GM18861 (cell line): ENCODE results near the gene HMGA1.

Experiments used
- ATAC-seq: cut with Tn5 transposase; IDR thresholded peaks from one replicate; pipeline ENCODE4 v1.9.1; 2021; ENCODE audit not compliant: unreplicated experiment

HMGA1 gene

DNA sequence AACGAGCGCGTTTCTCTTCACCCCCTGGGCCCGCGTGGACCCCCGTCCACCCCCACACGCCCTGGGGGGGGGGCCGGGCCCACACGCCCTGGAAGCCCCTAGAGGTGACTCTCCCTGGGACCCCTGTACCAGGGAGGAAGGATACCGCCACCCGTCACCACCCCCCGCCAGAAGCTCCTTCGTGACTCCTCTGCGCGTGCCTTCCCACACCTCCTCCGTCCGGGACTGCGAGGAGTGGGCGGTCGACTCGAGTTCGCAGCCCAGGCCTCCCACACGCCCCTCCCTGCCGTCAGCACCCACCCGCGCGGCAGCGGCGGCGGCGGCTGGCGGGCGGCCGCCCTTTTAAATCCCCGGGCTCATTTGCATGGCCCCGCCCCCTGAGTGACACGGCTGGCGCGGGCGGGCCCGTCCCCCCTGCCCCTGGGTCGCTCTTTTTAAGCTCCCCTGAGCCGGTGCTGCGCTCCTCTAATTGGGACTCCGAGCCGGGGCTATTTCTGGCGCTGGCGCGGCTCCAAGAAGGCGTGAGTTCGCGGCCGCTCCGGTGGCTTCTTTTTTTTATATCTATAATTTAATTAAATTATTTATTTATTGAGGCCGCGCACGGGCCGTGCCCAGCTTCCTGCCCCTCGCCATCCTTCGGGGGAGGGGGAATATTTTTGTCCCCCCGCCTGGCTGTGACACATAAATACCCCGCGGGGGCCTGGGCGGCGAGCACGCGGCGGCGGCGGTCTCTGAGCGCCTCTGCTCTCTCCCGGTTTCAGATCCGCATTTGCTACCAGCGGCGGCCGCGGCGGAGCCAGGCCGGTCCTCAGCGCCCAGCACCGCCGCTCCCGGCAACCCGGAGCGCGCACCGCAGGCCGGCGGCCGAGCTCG lies at the start of gene HMGA1:
TSS of gene HMGA1 (plus strand) at position 431 of the 873 bp plus-strand sequence. CDS start 3,908 bp downstream, outside the sequence.
- peak; percentile 37 for ATAC-seq

- ATAC-seq = no peak
Measured at GRCh38 chr6:34189806-34190503, 46.7 kb upstream of the HMGA1 start.

DNA sequence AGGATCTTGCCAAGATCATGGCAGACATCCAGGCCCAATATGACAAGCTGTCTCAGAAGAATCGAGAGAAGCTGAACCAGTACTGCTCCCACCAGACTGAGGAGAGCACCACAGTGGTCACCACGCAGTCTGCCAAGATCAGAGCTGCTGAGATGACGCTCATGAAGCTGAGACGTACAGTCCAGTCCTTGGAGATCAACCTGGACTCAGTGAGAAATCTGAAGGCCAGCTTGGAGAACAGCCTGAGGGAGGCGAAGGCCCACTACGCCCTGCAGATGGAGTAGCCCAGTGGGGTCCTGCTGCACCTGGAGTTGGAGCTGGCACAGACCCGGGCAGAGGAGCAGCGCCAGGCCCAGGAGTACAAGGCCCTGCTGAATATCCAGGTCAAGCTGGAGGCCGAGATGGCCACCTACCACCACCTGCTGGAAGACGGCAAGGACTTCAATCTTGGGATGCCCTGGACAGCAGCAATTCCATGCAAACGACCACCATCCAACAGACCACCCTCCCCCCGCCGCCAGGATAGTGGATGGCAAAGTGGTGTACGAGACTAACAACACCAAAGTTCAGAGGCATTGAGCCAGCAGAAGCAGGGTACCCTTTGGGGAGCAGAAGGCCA lies 46.1 kb upstream of the HMGA1 start:
- ATAC-seq = no peak

- no peak for ATAC-seq
Measured at GRCh38 chr6:34194772-34195171, 41.9 kb upstream of the HMGA1 start.

- ATAC-seq = no peak
Measured at GRCh38 chr6:34195726-34196115, 41.0 kb upstream of the HMGA1 start.

DNA sequence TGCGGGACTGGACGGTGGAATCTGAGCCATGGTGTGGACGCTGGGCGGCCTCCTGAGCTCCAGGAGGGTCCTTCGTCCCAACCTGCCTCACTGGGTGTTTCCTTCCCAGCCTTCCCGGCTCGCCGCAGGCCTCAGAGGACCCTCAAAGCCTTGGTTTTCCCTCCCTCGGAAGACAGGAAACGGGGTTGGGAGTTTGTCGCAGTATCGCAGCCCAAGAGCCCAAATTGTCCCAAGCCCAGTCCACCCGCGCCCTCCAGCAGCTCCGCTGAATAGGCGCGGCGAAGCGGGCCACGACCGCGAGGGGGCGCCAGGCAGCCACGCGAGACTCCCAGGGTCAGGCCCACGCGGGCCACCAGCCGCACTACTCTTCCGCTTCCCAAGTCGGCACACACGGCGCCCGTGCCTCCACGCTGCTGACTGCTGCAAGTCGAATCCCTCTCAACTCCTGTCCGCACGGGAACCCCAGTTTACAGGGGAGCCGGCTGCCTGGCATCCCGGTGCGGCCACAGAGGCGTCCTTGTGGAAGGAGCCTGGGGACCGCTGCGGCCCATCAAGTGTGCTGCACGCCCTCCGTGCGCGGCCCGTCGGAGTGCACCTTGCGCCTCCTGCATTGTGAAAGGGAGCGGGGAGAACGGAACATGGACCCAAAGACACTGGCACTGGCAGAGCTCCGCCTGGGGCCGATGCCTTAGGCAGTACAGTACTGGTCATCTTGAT lies 40.4 kb upstream of the HMGA1 start:
- no peak for ATAC-seq

- ATAC-seq = no peak
Measured at GRCh38 chr6:34196833-34197195, 39.9 kb upstream of the HMGA1 start.

GRCh38 chr6:34200340-34200971 lies 36.2 kb upstream of the HMGA1 start:
- ATAC-seq = no peak

GRCh38 chr6:34201455-34202107 lies 35.1 kb upstream of the HMGA1 start:
- no peak for ATAC-seq

DNA sequence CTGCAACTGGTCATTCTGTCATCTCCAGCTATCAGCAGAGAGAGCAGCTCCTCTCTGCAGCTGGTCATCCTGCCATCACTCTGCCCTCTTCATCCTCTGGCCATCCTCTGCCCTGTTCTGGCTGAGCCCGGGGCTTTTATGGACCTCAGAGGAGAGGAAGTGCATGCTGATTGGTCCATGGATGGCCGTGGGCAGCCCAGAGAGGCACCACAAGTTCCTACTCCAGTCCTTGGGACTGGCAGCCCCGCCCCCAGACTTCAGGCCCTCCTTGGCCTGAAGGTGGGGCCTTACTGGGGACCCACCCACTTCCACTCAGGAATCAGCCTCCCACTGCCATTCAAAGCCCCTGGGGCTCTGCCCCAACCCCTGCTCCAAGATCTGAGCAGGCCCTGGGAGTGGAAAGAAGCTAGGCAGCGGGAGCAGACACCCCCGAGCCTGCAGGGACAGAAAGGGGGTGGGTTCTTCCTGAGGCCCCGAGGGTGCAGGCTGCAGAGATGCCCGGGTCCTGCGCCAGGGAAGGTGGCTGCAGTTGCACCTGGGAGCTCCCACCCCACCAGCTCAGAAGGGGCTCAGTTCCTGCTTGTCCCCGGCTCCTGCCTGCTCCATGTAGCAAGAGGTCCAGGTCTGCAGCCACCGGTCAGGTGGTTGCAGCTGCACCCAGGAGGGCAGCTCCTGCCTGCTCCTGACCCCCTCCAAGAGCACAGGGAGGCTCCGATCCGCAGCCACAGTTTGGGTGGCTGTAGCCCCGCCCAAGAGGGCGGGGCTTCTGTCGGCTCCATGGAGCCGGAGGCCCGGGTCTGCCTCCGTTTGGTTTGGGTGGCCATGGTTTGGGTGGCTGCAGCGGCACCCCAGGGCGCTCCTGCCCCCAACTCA lies 34.1 kb upstream of the HMGA1 start:
- ATAC-seq = no peak

DNA sequence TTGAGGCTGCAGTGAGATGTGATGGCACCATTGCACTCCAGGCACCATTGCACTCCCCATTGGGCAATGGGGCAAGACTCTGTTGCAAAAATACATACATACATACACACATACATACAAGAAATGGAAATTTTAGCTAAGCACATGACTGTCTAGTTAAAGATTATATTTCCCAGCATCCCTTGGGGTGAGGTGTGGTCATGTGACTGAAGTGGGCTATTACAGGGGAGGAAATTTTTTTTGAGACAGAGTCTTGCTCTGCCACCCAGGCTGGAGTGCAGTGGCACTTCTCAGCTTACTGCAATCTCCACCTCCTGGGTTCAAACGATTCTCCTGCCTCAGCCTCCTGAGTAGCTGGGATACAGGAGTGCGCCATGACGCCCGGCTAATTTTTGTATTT lies 32.0 kb upstream of the HMGA1 start:
- no peak for ATAC-seq

DNA sequence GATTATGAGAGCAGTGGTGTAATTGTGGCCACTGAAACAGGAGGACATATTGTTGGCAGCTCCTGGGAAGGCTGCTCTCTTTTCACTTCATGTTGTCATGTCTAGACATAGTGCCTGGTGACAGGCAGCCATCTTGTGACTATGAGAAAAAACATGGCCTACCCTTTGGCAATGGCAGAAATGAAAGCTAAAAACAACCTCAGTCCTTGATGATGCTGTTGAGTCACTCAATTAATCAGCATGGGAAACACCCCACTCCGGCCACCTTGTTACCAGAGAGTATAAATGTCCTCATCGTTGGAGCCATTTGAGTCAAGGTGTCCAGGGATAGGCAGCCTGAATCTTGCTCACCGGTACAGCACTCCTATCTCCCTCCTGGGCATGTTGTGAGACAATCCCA lies 31.2 kb upstream of the HMGA1 start:
- no peak for ATAC-seq

- ATAC-seq = no peak
Measured at GRCh38 chr6:34205916-34206315, 30.8 kb upstream of the HMGA1 start.

DNA sequence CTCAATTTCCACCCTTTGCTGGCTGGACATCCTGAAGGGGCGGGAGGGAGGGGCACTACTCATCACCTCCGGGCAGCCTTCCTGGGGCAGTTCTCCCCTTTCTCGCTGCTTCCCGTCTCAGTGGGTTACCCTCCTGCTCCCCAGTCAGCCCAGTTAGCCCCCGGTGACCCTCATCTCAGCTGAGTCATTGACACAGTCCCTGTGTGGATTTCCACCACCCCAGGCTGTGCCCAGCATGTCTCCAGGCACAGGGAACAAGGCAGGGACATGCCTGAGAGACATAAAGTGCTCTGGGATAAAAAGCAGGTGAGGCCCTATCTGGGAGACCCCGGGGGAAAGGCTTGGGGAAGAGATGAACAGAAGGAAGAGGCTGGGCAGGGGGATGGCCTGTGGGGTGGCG lies 29.9 kb upstream of the HMGA1 start:
- ATAC-seq = no peak

- ATAC-seq = no peak
Measured at GRCh38 chr6:34207695-34208443, 28.8 kb upstream of the HMGA1 start.

DNA sequence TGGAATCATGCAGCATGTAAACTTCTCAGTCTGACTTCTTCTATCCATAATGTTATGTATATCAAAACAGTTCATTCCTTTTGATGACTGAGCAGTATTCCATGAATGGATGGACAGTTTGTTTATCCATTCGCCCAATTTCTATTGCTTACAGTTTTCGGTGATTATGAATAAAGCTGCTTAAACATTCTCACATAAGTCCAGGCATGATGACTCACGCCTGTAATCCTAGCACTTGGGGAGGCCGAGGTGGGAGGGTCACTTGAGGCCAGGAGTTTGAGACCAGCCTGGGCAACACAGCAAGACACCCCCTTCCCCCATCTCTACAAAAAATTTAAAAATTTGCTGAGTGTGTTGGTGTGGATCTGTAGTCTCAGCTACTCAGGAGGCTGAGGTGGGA lies 22.9 kb upstream of the HMGA1 start:
- ATAC-seq = no peak

DNA sequence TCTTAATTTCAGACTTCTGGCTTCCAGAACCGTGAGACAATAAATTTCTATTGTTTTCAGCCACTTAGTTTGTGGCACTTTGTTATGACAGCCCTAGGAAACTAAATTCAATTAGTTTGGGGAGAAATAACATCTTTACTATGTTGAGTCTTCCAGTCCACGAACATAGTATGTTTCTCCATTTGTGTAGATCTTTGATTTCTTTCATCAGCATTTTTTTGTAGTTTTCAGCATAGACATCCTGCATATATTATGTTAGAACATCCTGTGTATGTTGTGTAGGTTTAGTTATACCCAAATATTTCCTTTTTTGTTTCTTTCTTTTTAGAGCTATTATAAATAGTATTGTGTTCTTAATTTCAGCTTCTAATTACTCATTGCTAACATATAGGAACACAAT lies 18.0 kb upstream of the HMGA1 start:
- no peak for ATAC-seq

DNA sequence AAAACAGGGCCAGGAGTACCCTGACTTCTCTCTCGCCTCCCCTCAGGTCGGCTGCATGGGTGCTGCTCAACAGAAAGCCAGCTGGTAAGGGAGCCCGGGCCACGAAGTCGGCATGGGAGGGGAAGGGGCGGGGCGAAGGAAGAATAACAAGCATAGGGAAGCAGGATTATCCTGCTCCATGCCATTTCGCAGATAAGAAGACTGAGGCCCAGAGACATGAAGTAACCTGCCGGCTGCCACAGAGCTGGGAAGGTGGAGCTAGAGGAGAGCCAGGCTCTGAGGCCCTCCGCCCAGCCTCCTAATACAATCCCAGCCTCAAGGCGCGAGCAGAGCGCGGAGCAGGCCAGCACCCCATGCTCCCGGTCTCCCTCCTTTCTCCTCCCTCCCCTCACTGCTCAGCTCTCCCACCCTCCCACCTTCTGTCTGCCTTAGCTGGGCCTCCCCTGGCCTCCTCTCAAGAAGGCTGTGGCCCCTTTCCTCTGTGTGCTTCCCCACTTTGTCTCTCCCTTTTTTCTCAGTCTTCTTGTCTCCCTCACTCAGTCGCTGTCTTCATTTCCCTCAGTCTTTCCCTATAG lies 13.2 kb upstream of the HMGA1 start:
- peak; percentile 18 for ATAC-seq
